Measurements from ENCODE around the gene AZU1. TPM values are rescaled to one million over a fixed set of nuclear protein-coding genes. Genes with fewer than 3 reads are reported as not detected.
A peak's percentile ranks its signal among the peaks of the same experiment; 100 is the strongest.

AZU1 gene
- total and polyA plus RNA-seq, 2 of the 8 experiments (the other 6 are each of a cell fraction or from before 2014, with no cell fraction given): 0.80 to 1.3 TPM

DNA sequence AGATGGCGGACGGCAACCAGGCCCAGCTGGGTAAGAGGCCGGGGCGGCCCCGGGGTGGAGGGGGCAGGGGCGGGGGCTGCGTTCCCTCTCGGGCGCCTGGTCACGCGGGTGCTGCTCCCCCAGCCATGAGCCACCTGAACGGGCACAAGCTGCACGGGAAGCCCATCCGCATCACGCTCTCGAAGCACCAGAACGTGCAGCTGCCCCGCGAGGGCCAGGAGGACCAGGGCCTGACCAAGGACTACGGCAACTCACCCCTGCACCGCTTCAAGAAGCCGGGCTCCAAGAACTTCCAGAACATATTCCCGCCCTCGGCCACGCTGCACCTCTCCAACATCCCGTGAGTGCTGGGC lies 19.2 kb upstream of the AZU1 start:
- ChIA-PET POLR2A (ENCODE audit: partially characterized antibody) (interaction anchor here (1.2 to 16.9 kb wide), 4 partner anchors 6 to 19 kb away, joined by 4 to 277 read pairs (median 82); partner anchors contain the start of genes AZU1, PLPPR3 and PTBP1), CTCF (ENCODE audit: partially characterized antibody) (interaction anchor here (0.7 to 0.9 kb wide), 2 partner anchors 15 to 38 kb away, joined by 5 read pairs; no protein-coding TSS in a partner anchor)
- Histone ChIP-seq H3K4me3 (ENCODE audit: extremely low read depth in 1 of 4, insufficient read depth in 2 of 4, low read depth in 3 of 4, low read length in 4 of 4) (no peak overlapping the region), H3K4me1 (replicated peaks in 1 of 4; ENCODE audit: control insufficient read depth in 3 of 4, insufficient read depth in 4 of 4, low read length in 3 of 4) (no peaks in the 10 kb centered on the region; a peak in 2 of 7 replicates), H4K5ac (ENCODE audit: insufficient read length, low read depth, low read length) (no peak overlapping the region), H3K23me2 (ENCODE audit: low read depth, low read length) (no peaks in the 10 kb centered on the region; the same call in 1 of the 2 replicates), H2BK12ac (ENCODE audit: low read depth, low read length) (no peak overlapping the region), H3K27me3 (replicated peaks in 1 of 4; ENCODE audit: control insufficient read depth in 3 of 4, extremely low read depth in 1 of 4, insufficient read depth in 3 of 4, low read length in 3 of 4) (no peaks in the 10 kb centered on the region), H2AFZ (ENCODE audit: low read length) (no peak overlapping the region), H3K9ac (replicated peaks in 1 of 4; ENCODE audit: extremely low read depth in 1 of 4, low read depth in 3 of 4, low read length in 3 of 4) (no peak overlapping the region), H4K8ac (ENCODE audit: extremely low read depth, insufficient read depth, low read length) (0 out of 2 replicates have a peak overlapping the region, but pooled peaks have one; percentile 18), H2BK5ac (ENCODE audit: low read depth, low read length) (no peak overlapping the region), H3K23ac (ENCODE audit: insufficient read length) (no peak overlapping the region), H2BK120ac (replicated peaks; ENCODE audit: low read depth, low read length) (no peak overlapping the region), H3K36me3 (ENCODE audit: control insufficient read depth in 2 of 4, insufficient read depth in 4 of 4, low read length in 3 of 4) (peaks cover 58 to 99% (median 78%) of the 10 kb centered on the region in 4 experiments), H3K79me1 (ENCODE audit: low read depth, low read length) (peaks cover 16% of the 10 kb centered on the region), H3K9me3 (ENCODE audit: insufficient read depth in 2 of 2, low read depth in 1 of 2, low read length in 1 of 2) (no peaks in the 10 kb centered on the region), H3K79me2 (ENCODE audit: control insufficient read depth in 1 of 2, insufficient read depth in 2 of 2, low read length in 2 of 2) (peaks cover 6 to 41% of the 10 kb centered on the region in 2 experiments; a peak in 3 of 4 replicates), H3K27ac (ENCODE audit: low read depth, low read length) (no peak overlapping the region), H2BK20ac (ENCODE audit: low read length) (no peak overlapping the region), H3K4ac (replicated peaks; ENCODE audit: insufficient read length, low read depth, low read length) (no peak overlapping the region), H3K14ac (ENCODE audit: insufficient read length) (no peak overlapping the region), H3K4me2 (ENCODE audit: insufficient read depth in 1 of 2, low read depth in 2 of 2, low read length in 2 of 2) (no peak overlapping the region), H2BK15ac (ENCODE audit: low read length) (no peak overlapping the region), H3K18ac (ENCODE audit: extremely low read depth, low read length) (no peak overlapping the region), H4K20me1 (replicated peaks in 1 of 2; ENCODE audit: control insufficient read depth in 1 of 2, insufficient read depth in 2 of 2, low read length in 2 of 2) (peaks cover 35 to 50% of the 10 kb centered on the region in 2 experiments), H2AK5ac (ENCODE audit: low read depth, low read length) (no peak overlapping the region), H4K91ac (replicated peaks; ENCODE audit: insufficient read length, low read length) (no peak overlapping the region), H3K56ac (replicated peaks; ENCODE audit: insufficient read length, low read depth, low read length) (no peak overlapping the region)
- TF ChIP-seq HDAC2 (IDR thresholded peaks at IDR 0.05; ENCODE audit: borderline replicate concordance in 1 of 2, low read depth in 2 of 2, low read length in 2 of 2) (no peak), POLR2AphosphoS5 (IDR thresholded peaks at IDR 0.05; ENCODE audit: low read depth, low read length) (peak; percentile 89)
- no peak for DNase-seq (ENCODE audit: low read depth in 1 of 2, low spot score in 2 of 2)
- no peak for FAIRE-seq
- WGBS, 2 experiments (ENCODE audit: extremely low coverage in 1 of 2, insufficient coverage in 1 of 2, insufficient read length in 1 of 2, insufficient replicate concordance in 2 of 2, low coverage in 1 of 2, low lambda C conversion rate in 2 of 2, missing lambda C conversion rate in 1 of 2): 100% methylated on average over 15 of the region's 26 CpGs; no CpG with 5 or more reads in 1 of the 2 experiments
